Measurements from ENCODE around the gene ESR2. TPM values are rescaled to one million over a fixed set of nuclear protein-coding genes. Genes with fewer than 3 reads are reported as not detected.
"Not testable (repeated sequence)": the region's sequence is repeated elsewhere in the genome, so short reads cannot be mapped to it uniquely, and the experiment has no call there.

Gene ESR2
- total RNA-seq, 4 donors from 2014 or later = 0.14 to 1.4 TPM; not detected in 2

DNA sequence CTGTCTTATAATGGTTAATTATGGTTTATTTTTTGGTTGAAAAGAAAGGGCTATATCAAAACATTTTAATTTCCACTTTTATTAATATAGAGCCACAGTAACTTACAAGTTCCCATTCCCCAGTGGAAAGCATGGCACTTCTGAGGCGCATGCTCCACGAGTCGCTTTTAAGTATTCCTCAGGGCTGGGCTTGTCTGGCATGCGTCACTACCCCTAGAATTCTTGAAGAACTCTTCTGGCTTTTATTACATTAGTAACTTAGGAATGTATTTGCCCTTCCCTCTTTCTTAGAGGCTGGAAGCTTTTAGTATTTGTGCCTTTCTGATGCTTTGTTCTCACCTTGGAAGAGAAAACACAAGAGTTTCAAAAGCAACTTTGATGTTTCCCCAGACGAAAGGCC lies 81.1 kb downstream of the ESR2 start:
- DNase-seq = no peak
- no peak overlapping the region for H3K4me3 ChIP-seq
- H3K36me3 ChIP-seq = peaks cover 0 to 68% (median 25%) of the 10 kb centered on the region in 4 donors
- H3K4me1 ChIP-seq = no peaks in the 10 kb centered on the region
- in situ Hi-C loops (cut with MboI; ENCODE audit: low pct_ligation_motif_present in 1 of 4, low pct_unique_long_range_greater_than_20kb in 1 of 4, low sequenced_read_pairs in 3 of 4) (no loop called here), intact Hi-C loops (cut with DNase I; ENCODE audit: low total_unique reads) (loop anchor here (5.0 kb wide), 1 partner anchor 1269 kb away; no protein-coding TSS in a partner anchor)
- WGBS, 2 donors (ENCODE audit: low coverage in 1 of 2) = 92 to 93% methylated on average over 2 to 5 of the region's 5 CpGs
- no peaks in the 10 kb centered on the region for H3K9me3 ChIP-seq
- no peaks in the 10 kb centered on the region for H3K27me3 ChIP-seq
- TF ChIP-seq POLR2AphosphoS5 (IDR thresholded peaks at IDR 0.05) (no peak), POLR2A (IDR thresholded peaks at IDR 0.05) (no peak), EP300 (IDR thresholded peaks at IDR 0.05; ENCODE audit: low read depth) (no peak)
- TF ChIP-seq, protein P1, sequence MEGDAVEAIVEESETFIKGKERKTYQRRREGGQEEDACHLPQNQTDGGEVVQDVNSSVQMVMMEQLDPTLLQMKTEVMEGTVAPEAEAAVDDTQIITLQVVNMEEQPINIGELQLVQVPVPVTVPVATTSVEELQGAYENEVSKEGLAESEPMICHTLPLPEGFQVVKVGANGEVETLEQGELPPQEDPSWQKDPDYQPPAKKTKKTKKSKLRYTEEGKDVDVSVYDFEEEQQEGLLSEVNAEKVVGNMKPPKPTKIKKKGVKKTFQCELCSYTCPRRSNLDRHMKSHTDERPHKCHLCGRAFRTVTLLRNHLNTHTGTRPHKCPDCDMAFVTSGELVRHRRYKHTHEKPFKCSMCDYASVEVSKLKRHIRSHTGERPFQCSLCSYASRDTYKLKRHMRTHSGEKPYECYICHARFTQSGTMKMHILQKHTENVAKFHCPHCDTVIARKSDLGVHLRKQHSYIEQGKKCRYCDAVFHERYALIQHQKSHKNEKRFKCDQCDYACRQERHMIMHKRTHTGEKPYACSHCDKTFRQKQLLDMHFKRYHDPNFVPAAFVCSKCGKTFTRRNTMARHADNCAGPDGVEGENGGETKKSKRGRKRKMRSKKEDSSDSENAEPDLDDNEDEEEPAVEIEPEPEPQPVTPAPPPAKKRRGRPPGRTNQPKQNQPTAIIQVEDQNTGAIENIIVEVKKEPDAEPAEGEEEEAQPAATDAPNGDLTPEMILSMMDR (IDR thresholded peaks at IDR 0.05) = no peak
- H3K27ac ChIP-seq = no peak overlapping the region

DNA sequence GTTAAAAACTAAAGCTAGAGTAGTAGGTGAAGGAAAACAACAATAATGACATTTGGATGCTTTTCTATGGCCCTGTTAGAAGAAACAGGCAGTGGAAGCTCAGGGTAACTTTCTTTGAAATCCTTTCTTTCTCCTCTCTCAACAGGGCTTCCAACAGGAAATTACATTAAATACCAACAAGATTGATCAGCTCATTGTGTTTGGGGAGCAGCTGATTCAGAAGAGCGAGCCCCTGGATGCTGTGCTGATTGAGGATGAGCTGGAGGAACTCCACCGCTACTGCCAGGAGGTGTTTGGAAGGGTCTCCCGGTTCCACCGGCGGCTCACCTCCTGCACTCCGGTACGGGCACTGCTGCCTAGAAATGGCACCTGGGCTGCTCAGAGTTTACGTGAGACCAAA lies 81.5 kb downstream of the ESR2 start:
- Histone ChIP-seq H3K27ac (no peak overlapping the region), H3K36me3 (peaks cover 0 to 66% (median 23%) of the 10 kb centered on the region in 4 donors), H3K9me3 (no peaks in the 10 kb centered on the region), H3K4me1 (no peaks in the 10 kb centered on the region), H3K27me3 (no peaks in the 10 kb centered on the region), H3K4me3 (no peak overlapping the region)
- intact Hi-C loops (cut with DNase I; ENCODE audit: low total_unique reads) (loop anchor here (5.0 kb wide), 1 partner anchor 1270 kb away; no protein-coding TSS in a partner anchor), in situ Hi-C loops (cut with MboI; ENCODE audit: low pct_ligation_motif_present in 1 of 4, low pct_unique_long_range_greater_than_20kb in 1 of 4, low sequenced_read_pairs in 3 of 4) (no loop called here)
- 94 to 100% methylated on average over 2 to 8 of the region's 8 CpGs for WGBS, 2 donors (ENCODE audit: low coverage in 1 of 2)
- no peak for DNase-seq
- TF ChIP-seq POLR2AphosphoS5 (IDR thresholded peaks at IDR 0.05) (no peak), EP300 (IDR thresholded peaks at IDR 0.05; ENCODE audit: low read depth) (no peak), POLR2A (IDR thresholded peaks at IDR 0.05) (no peak)
- TF ChIP-seq, protein P1 (IDR thresholded peaks at IDR 0.05) = no peak

DNA sequence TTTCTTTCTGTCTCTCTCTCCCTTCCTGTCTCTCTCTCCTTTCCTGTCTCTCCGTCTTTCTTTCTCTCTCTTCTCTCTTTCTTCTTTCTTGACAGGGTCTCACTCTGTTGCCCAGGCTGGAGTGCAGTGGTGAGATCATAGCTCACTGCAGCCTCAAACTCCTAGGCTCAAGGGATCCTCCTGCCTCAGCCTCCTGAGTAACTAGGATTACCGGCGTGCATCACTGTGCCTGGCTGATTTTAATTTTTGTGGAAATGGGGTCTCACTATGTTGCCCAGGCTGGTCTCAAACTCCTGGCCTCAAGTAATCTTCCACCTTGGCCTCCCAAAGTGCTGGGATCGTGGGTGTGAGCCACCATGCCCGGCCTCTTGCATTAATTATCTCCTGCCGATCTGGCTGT lies 83.3 kb downstream of the ESR2 start:
- H3K36me3 ChIP-seq = peaks cover 0 to 50% (median 18%) of the 10 kb centered on the region in 4 donors
- 96 to 100% methylated on average over 1 to 6 of the region's 6 CpGs for WGBS, 2 donors (ENCODE audit: low coverage in 1 of 2)
- H3K4me3 ChIP-seq; H3K27me3 ChIP-seq; DNase-seq; H3K4me1 ChIP-seq; H3K9me3 ChIP-seq; in situ Hi-C loops (cut with MboI; ENCODE audit: low pct_ligation_motif_present in 1 of 4, low pct_unique_long_range_greater_than_20kb in 1 of 4, low sequenced_read_pairs in 3 of 4); H3K27ac ChIP-seq: not testable (repeated sequence)
- intact Hi-C loops (cut with DNase I; ENCODE audit: low total_unique reads) = loop anchor here (5.0 kb wide), 1 partner anchor 1271 kb away; no protein-coding TSS in a partner anchor

DNA sequence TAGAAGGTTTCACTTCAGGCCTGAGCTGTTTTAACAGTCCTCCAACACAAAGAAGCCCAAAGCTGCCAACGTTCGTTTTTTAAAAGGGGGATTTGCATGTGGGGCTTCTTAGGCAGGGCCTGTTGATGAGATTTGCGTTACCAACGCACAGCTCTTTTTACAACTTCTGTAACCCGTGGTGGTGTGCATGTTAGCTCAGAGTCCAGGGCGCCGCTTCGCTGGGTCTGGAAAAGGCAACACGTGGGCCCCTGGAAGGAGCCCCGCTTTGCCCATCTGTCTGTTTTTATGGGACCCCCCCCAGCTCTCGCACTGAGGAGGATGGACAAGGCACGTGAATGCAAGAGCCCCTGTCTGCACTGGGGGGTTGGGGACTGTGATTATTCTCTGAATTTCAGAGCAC lies 84.0 kb downstream of the ESR2 start:
- Histone ChIP-seq H3K9me3 (no peaks in the 10 kb centered on the region), H3K27me3 (no peaks in the 10 kb centered on the region), H3K36me3 (peaks cover 0 to 43% (median 15%) of the 10 kb centered on the region in 4 donors), H3K4me3 (no peak overlapping the region), H3K4me1 (no peaks in the 10 kb centered on the region), H3K27ac (no peak overlapping the region)
- intact Hi-C loops (cut with DNase I; ENCODE audit: low total_unique reads) = loop anchor here (5.0 kb wide), 1 partner anchor 1272 kb away; no protein-coding TSS in a partner anchor
- 79% methylated on average over 12 of the region's 12 CpGs; no CpG with 5 or more reads in 1 of the 2 donors for WGBS, 2 donors (ENCODE audit: low coverage in 1 of 2)
- TF ChIP-seq POLR2A (IDR thresholded peaks at IDR 0.05) (no peak), EP300 (IDR thresholded peaks at IDR 0.05; ENCODE audit: low read depth) (no peak), POLR2AphosphoS5 (IDR thresholded peaks at IDR 0.05) (no peak)
- TF ChIP-seq, protein P1 (IDR thresholded peaks at IDR 0.05) = no peak
- no peak for DNase-seq
- in situ Hi-C loops (cut with MboI; ENCODE audit: low pct_ligation_motif_present in 1 of 4, low pct_unique_long_range_greater_than_20kb in 1 of 4, low sequenced_read_pairs in 3 of 4) = no loop called here

Measured in transverse colon (tissue), 4 donors.